B cell (primary cell): ENCODE data around the gene TMEM254. TPM values are rescaled to one million over a fixed set of nuclear protein-coding genes. Genes with fewer than 3 reads are reported as not detected.

Experiments
- ATAC-seq: fragments of 200-7000 bp; cut with Tn5 transposase; one replicate; pipeline ENCODE4 v1.10.0; 2021; ENCODE audit warnings: low read depth, mild to moderate bottlenecking, moderate number of reproducible peaks, moderate library complexity
- CTCF ChIA-PET: fragments of 350-600 bp; sonication (Branson Sonifier 250); formaldehyde crosslinking; loops from one replicate; lab custom pipeline; 2021; ENCODE audit warnings: antibody characterized with exemption, inconsistent platforms; lab: Charles Lee
- POLR2A ChIA-PET: fragments of 350-600 bp; sonication (Branson Sonifier 250); formaldehyde crosslinking; loops from one replicate; lab custom pipeline; 2021; ENCODE audit warnings: antibody characterized with exemption; lab: Charles Lee
- DNase-seq: peaks from one replicate; pipeline ENCODE4 v3.0.0; 2013
- H2AFZ ChIP-seq: 2 replicates; pipeline ENCODE4 v1.6.1; 2012; ENCODE audit warnings: mild to moderate bottlenecking, low read depth, low read length; ENCODE audit not compliant: insufficient read depth, poor library complexity, severe bottlenecking
- H3K27ac ChIP-seq, 2 donors: 1 replicate in 1 of 2; 2 replicates in 1 of 2; pipeline ENCODE4 v1.5.1; 2012 to 2013; ENCODE audit warnings: low read length in 2 of 2, mild to moderate bottlenecking in 2 of 2, moderate library complexity in 1 of 2
- H3K27me3 ChIP-seq, 4 experiments: fragments of 200-600 bp in 1 of 4; sonication (generic) in 1 of 4; replicated peaks in 1 of 4; 1 replicate in 2 of 4; 2 replicates in 2 of 4; pipeline versions ENCODE4 v1.6.1 to v1.7.0; 2013 to 2016; ENCODE audit warnings: low read length in 3 of 4, mild to moderate bottlenecking in 2 of 4, mixed read lengths in 1 of 4, moderate library complexity in 1 of 4; ENCODE audit not compliant: insufficient read depth in 4 of 4, control insufficient read depth in 3 of 4; ENCODE audit errors: control extremely low read depth in 1 of 4
- H3K36me3 ChIP-seq, 2 experiments: replicated peaks in 1 of 2; 1 replicate in 1 of 2; 2 replicates in 1 of 2; pipeline versions ENCODE4 v1.6.1 to v1.7.1; 2013; ENCODE audit warnings: low read length in 1 of 2; ENCODE audit not compliant: insufficient read depth in 2 of 2, control insufficient read depth in 1 of 2; ENCODE audit errors: control extremely low read depth in 1 of 2, extremely low read depth in 1 of 2
- H3K4me1 ChIP-seq, 2 donors: fragments of 200-600 bp in 1 of 2; sonication (generic) in 1 of 2; 1 replicate in 1 of 2; 2 replicates in 1 of 2; pipeline versions ENCODE4 v1.5.1 to v1.6.1; 2013 to 2017; ENCODE audit warnings: low read length in 2 of 2; ENCODE audit not compliant: control insufficient read depth in 2 of 2, insufficient read depth in 2 of 2
- H3K4me2 ChIP-seq: replicated peaks from 2 replicates; pipeline ENCODE3; 2012; ENCODE audit warnings: mild to moderate bottlenecking, low read depth, low read length; ENCODE audit not compliant: poor library complexity, severe bottlenecking
- H3K4me3 ChIP-seq, 5 experiments: fragments of 200-600 bp in 1 of 5; sonication (generic) in 1 of 5; 1 replicate in 3 of 5; 2 replicates in 2 of 5; pipeline versions ENCODE4 v1.5.1 to v1.7.0; 2011 to 2016; ENCODE audit warnings: low read length in 4 of 5, mild to moderate bottlenecking in 4 of 5, low read depth in 2 of 5, control low read depth in 1 of 5, moderate library complexity in 1 of 5; ENCODE audit not compliant: insufficient read depth in 1 of 5; ENCODE audit errors: control extremely low read depth in 1 of 5, extremely low read depth in 1 of 5
- H3K79me2 ChIP-seq: fragments of 200-600 bp; sonication (generic); one replicate; pipeline ENCODE4 v1.6.0; 2016; ENCODE audit warnings: low read length; ENCODE audit not compliant: control insufficient read depth, insufficient read depth
- H3K9ac ChIP-seq: fragments of 200-600 bp; sonication (generic); 2 replicates; pipeline ENCODE4 v1.6.1; 2017; ENCODE audit warnings: mild to moderate bottlenecking, low read length, moderate library complexity
- H3K9me3 ChIP-seq, 3 donors: one replicate each; pipeline versions ENCODE4 v1.6.1 to v1.7.1; 2013; ENCODE audit warnings: low read length in 2 of 3; ENCODE audit not compliant: control insufficient read depth in 2 of 3, insufficient read depth in 1 of 3; ENCODE audit errors: control extremely low read depth in 1 of 3
- H4K20me1 ChIP-seq: 2 replicates; pipeline ENCODE4 v1.6.0; 2012; ENCODE audit warnings: mild to moderate bottlenecking, low read length; ENCODE audit not compliant: insufficient read depth, control insufficient read depth, poor library complexity, severe bottlenecking
- H3K27ac Mint-ChIP-seq: one replicate; pipeline ENCODE4 v1.8.0; 2021; ENCODE audit warnings: mixed read lengths
- H3K27me3 Mint-ChIP-seq: one replicate; pipeline ENCODE4 v1.8.0; 2021; ENCODE audit warnings: mixed read lengths
- H3K4me1 Mint-ChIP-seq: one replicate; pipeline ENCODE4 v1.8.0; 2021; ENCODE audit warnings: mixed read lengths
- H3K4me3 Mint-ChIP-seq: one replicate; pipeline ENCODE4 v1.8.0; 2021; ENCODE audit warnings: mixed read lengths
- H3K9me3 Mint-ChIP-seq: one replicate; pipeline ENCODE4 v1.8.0; 2022; ENCODE audit warnings: mixed read lengths; ENCODE audit not compliant: insufficient read depth
- CTCF ChIP-seq: fragments of 200-600 bp; IDR thresholded peaks from one replicate; pipeline ENCODE4 v1.8.0; 2022; ENCODE audit warnings: antibody characterized with exemption, mild to moderate bottlenecking
- EZH2 ChIP-seq: IDR thresholded peaks from 2 replicates; pipeline ENCODE4 v1.6.1; 2012; ENCODE audit warnings: borderline replicate concordance, low read depth, mild to moderate bottlenecking, moderate library complexity, low read length; ENCODE audit not compliant: insufficient read depth, poor library complexity, severe bottlenecking
- WGBS: methylation state at CpG from one replicate; pipeline ENCODE4 v1.1.5; 2013; ENCODE audit warnings: missing lambda C conversion rate; ENCODE audit not compliant: insufficient coverage; 5-methylcytosine and 5-hydroxymethylcytosine counted together
- intact Hi-C: fragments of 100-400 bp; cut with micrococcal nuclease; formaldehyde crosslinking; loops from one replicate; pipeline ENCODE4 v1.10.0; 2022
- polyA plus RNA-seq: library from polyadenylated mRNA; depleted of rRNA; stranded (reverse); fragments of >200 nt; gene quantifications from 2 replicates; pipeline ENCODE4 v1.2.3, GENCODE V29; 2012
- total RNA-seq, 2 donors: library from RNA; stranded (reverse); fragments of 120-200 nt in 1 of 2; gene quantifications; 1 replicate in 1 of 2; 2 replicates in 1 of 2; pipeline versions ENCODE4 v1.2.3 to v1.2.4, GENCODE V29; 2013 to 2022

The TMEM254 gene
- total and polyA plus RNA-seq, 2 donors (not counting 1 experiment from before 2014, with no cell fraction given): 9.8 to 13.1 TPM

DNA sequence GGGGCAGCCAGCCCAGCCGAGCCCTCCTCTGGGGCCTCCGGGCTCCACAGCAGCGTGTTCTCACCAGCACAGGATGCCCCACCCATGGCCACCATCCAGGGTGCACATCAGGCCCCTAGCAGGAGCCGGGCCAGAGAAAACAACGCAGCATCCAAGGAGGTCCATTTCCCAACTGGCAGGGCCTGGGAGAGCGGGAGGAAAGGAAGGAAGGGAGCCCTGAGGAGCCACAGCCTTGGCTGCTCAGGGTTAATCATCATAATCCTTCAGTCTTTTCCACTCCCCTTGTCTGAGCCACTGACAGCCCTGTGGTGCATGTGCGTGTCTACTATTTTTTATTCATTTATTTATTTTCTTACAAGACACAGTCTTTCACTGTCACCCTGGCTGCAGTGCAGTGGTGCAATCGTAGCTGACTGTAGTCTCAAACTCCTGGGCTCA is 57.7 kb downstream of the TMEM254 start:
- TF ChIP-seq EZH2 (no peak), CTCF (no peak)
- no peaks in the 10 kb centered on the region for H3K9me3 ChIP-seq
- Mint-ChIP-seq H3K4me1 (peaks cover 3% of the 10 kb centered on the region), H3K4me3 (no peak overlapping the region), H3K27me3 (peaks cover 47% of the 10 kb centered on the region), H3K9me3 (no peaks in the 10 kb centered on the region), H3K27ac (no peak overlapping the region)
- H3K79me2 ChIP-seq: no peaks in the 10 kb centered on the region
- ATAC-seq (no peak), DNase-seq (no peak)
- no peaks in the 10 kb centered on the region for H3K36me3 ChIP-seq
- peaks cover 0 to 27% (median 5%) of the 10 kb centered on the region in 4 experiments for H3K27me3 ChIP-seq
- H3K9ac ChIP-seq: no peak overlapping the region
- WGBS: 73% methylated on average over 6 of the region's 8 CpGs
- H3K4me2 ChIP-seq: no peak overlapping the region
- intact Hi-C loops: no loop called here
- ChIA-PET POLR2A (no interaction called here), CTCF (no interaction called here)
- peaks cover 0 to 6% of the 10 kb centered on the region in 2 donors for H3K4me1 ChIP-seq
- H3K4me3 ChIP-seq: no peak overlapping the region
- no peaks in the 10 kb centered on the region for H4K20me1 ChIP-seq
- no peak overlapping the region for H3K27ac ChIP-seq
- H2AFZ ChIP-seq: no peak overlapping the region

DNA sequence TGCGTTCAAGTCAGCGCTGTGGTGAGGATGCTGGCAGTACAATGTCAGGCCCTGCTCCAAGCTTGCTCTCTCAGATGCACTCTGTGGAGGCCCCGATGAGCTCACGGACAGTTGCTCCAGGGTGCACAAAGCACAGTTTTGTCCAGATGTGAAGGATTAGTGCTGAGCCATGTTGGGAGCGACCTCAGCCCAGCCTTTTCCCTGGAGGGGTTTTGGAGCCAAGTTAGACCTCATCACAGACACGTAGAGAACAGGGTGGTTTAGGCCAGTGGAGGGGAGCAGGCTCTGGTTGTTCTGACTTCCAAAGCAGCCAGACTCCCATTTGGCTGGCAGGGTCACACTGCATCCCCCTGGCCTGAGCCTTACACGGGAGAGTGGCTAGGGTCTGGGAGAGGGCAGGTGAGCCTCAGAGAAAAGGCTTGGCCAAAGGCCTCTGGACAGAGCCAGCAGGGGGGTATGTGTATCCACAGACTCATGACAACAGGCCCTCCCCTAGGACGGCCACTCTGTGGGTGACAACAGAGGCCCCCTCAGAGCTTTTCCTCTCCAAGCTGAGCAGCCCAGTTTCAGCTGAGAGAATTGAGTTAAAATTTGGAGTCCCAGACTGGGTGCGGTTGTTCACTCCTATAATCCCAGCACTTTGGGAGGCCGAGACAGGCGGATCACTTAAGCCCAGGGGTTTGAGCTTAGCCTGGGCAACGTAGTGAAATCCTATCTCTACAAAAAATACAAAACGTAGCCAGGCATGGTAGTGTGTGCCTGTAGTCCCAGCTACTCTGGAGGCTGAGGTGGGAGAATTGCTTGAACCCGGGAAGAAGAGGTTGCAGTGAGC is 58.8 kb downstream of the TMEM254 start:
- CTCF ChIA-PET: no interaction called here
- Histone ChIP-seq H3K36me3 (no peaks in the 10 kb centered on the region), H3K4me1 (peaks cover 0 to 6% of the 10 kb centered on the region in 2 donors), H3K4me3 (no peak overlapping the region), H3K9me3 (no peaks in the 10 kb centered on the region), H3K4me2 (no peak overlapping the region), H2AFZ (no peak overlapping the region), H3K79me2 (no peaks in the 10 kb centered on the region), H3K9ac (no peak overlapping the region), H4K20me1 (no peaks in the 10 kb centered on the region), H3K27ac (no peak overlapping the region), H3K27me3 (peaks cover 0 to 19% (median 4%) of the 10 kb centered on the region in 4 experiments)
- Mint-ChIP-seq H3K9me3 (no peaks in the 10 kb centered on the region), H3K4me1 (peaks cover 3% of the 10 kb centered on the region), H3K27ac (no peak overlapping the region), H3K27me3 (peaks cover 41% of the 10 kb centered on the region), H3K4me3 (no peak overlapping the region)
- no peak for DNase-seq
- ATAC-seq: no peak
- no peak for TF ChIP-seq EZH2
- TF ChIP-seq CTCF: no peak
- intact Hi-C loops: no loop called here
- 94% methylated on average over 10 of the region's 14 CpGs for WGBS
- POLR2A ChIA-PET: no interaction called here
